Stimulated activated CD8-positive, alpha-beta memory T cell treated with anti-CD3 and anti-CD28 coated beads, Interleukin-15, amount 100 ng/mL, for 24 hours (primary cell): ENCODE data around the gene ZNF184.
A peak's percentile ranks its signal among the peaks of the same experiment; 100 is the strongest.

Experiments
- DNase-seq: peaks from one replicate; pipeline ENCODE4 v3.0.0-alpha.2; 2020; ENCODE audit warnings: low read depth

Gene ZNF184

DNA sequence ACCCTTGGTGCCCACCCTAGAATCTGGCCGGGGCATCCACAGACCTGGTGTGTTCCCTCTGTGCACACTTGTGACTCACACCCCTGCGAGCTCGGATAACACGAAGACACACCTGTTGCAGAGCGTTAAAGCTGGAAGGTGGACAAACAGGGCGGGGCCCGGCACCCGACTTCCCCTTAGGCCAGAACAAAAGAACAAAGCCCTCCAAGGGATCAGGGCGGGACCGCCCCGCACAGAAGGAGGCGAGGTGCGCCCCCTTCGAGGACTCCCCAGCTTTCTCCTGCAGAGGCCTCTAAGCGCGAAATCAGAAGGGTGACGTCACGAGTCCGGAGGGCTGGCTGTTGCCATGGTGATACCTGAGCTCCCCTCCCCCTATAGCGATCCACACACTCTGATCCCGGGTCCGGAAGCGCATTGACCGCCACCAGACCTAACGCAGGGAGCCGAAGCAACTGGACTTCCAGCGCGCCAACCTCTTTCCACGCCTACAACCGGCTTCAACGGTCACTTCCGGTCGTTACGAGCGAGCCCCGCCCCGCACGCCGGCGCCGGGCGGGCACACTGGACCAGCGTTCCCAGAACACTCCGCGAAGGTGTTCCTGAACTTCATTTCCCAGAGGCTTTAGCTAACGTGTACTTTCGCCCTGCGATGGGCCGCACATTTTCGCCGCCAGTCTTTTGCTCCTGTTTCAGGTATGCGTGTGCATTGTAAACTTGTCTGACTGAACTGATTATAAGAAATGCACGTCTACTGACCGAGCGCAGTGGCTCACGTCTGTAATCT, at the start of gene ZNF184:
Gene ZNF184 (minus strand): TSS at position 489 of the 784 bp plus-strand sequence. CDS start 811 bp downstream, outside the sequence.
- DNase-seq, result peak; percentile 64

DNA sequence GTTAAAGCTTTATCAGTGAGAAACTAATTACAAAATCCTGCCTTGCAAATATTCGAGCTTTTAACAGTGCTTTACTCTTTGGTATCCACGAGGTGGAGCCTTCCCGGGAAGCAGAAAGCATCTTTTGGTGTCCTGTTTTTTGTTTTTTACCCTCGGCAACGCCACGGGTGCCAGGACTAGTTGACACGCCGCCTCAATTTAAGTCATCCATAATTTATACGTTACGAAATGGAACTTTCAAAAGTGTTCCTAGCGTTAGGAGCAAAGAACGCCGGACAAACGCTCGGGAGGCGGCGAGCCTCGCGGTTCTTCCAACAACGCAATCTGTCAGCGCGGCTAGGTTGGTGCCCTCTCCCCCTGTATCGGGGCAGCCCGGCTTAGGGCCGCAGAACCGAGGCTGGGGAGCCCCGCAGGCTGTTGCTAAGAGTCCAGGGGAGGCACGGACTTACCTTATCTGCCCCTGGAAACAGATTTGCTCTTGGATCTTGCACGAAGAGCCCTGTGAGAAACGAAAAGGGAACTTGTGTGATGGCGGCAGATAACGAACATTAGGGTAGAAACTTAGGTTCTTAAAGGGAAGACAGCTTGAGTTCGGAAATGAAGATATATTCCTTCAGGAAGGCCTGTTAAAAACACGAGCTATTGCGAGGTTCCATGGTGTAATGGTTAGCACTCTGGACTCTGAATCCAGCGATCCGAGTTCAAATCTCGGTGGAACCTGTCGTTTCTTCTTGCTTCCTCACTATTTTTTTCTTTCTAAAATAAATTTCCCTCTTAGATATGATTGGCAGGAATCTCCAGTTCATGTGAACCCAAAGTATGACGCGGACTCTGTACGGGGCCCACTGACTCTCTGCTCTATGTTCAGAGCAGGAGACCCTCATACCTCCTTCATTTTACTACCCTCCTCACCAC, 46.2 kb upstream of the ZNF184 start:
- peak; percentile 31 for DNase-seq

- DNase-seq, result no peak
These were observed 45.3 kb upstream of the ZNF184 start for GRCh38 chr6:27517928-27518787.

GRCh38 chr6:27517238-27517637, 44.3 kb upstream of the ZNF184 start:
- DNase-seq, result no peak

DNA sequence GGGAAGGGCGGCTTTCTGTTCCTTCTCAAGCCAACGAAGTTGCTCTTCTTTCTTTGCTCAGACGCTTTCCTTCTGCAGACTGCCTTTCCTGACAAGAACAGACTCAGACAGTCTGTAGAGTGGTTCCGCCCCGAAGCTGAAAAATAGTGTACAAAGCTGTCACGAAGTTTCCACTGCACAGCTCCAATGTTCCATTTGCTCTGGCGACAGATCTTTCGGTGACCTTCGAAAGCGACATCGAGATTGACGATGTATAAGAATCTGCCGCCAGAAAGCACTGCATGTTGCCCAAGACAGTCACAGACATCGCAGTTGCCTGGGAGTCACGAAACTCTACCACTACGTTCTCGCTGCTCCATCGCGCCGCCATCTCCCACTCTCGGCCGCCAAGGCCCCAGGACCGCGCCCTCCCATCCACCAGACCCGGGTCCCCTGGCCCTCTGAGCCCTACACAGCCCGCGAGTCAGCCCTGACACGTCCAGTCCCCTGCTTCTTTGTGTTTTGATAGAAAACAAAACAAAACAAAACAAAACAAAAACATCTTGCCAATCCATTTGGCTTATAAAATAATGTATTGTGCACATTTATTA, 42.1 kb upstream of the ZNF184 start:
- no peak for DNase-seq

GRCh38 chr6:27512525-27512924, 39.6 kb upstream of the ZNF184 start:
- no peak for DNase-seq

- no peak for DNase-seq
These were observed 34.4 kb upstream of the ZNF184 start for GRCh38 chr6:27507041-27507956.

- peak; percentile 21 for DNase-seq
These were observed 32.5 kb upstream of the ZNF184 start for GRCh38 chr6:27505209-27506027.

- peak; percentile 70 for DNase-seq
These were observed 30.6 kb upstream of the ZNF184 start for GRCh38 chr6:27503436-27504030.

GRCh38 chr6:27502508-27503435, 29.9 kb upstream of the ZNF184 start:
- peak; percentile 38 for DNase-seq

GRCh38 chr6:27501187-27501586, 28.3 kb upstream of the ZNF184 start:
- DNase-seq, result no peak

- no peak for DNase-seq
These were observed 27.3 kb upstream of the ZNF184 start for GRCh38 chr6:27500177-27500576.

- peak; percentile 49 for DNase-seq
These were observed 22.7 kb upstream of the ZNF184 start for GRCh38 chr6:27495386-27496135.

- no peak for DNase-seq
These were observed 22.1 kb upstream of the ZNF184 start for GRCh38 chr6:27494987-27495385.

- no peak for DNase-seq
These were observed 21.2 kb upstream of the ZNF184 start for GRCh38 chr6:27494103-27494502.

DNA sequence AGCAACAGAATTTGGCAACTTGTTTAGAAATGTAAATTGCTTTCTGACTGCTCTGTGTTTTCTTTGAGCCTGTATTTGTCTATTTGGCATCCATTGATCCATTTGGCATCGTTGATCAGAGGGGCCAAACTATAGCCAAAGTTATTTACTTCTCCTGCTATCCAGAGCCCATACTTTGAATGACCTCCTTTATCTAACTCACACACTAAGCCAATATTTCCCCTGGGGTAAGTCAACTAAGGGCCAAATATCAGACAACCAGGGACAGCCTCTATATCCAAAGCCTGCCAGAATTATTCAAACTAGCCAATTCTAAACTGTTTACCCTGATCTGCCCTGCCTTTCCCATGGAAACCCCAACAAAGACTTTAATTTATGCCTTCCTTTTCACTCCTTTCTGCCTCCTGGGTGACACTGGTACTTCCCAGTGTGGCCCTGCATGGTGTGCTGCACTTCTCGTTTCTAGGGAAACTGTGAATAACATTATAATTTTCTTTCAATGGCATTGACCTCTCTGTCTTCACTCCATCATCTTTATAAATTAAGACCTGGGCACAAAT, 19.8 kb upstream of the ZNF184 start:
- no peak for DNase-seq
